Chondrocyte (in vitro differentiated cells): ENCODE measurements around the gene SLC2A10. TPM values are rescaled to one million over a fixed set of nuclear protein-coding genes. Genes with fewer than 3 reads are reported as not detected.
"Not testable (repeated sequence)": the region's sequence is repeated elsewhere in the genome, so short reads cannot be mapped to it uniquely, and the experiment has no call there.

Experiments used
- DNase-seq: peaks from one replicate; pipeline ENCODE4 v3.0.0; 2021; ENCODE audit warnings: mixed read lengths, low spot score
- H3K27ac Mint-ChIP-seq: one replicate; pipeline ENCODE4 v1.8.0; 2021; ENCODE audit warnings: mild to moderate bottlenecking, moderate library complexity, mixed read lengths; ENCODE audit not compliant: unreplicated experiment
- H3K27me3 Mint-ChIP-seq: 2 replicates; pipeline ENCODE4 v1.8.0; 2021; ENCODE audit warnings: low read depth, mixed read lengths
- H3K36me3 Mint-ChIP-seq: 2 replicates; pipeline ENCODE4 v1.8.0; 2021; ENCODE audit warnings: low read depth, mixed read lengths
- H3K4me1 Mint-ChIP-seq: 2 replicates; pipeline ENCODE4 v1.8.0; 2021; ENCODE audit warnings: low read depth, mild to moderate bottlenecking, mixed read lengths
- H3K4me3 Mint-ChIP-seq: one replicate; pipeline ENCODE4 v1.8.0; 2021; ENCODE audit warnings: mild to moderate bottlenecking, moderate library complexity, mixed read lengths; ENCODE audit not compliant: unreplicated experiment
- H3K9me3 Mint-ChIP-seq: 2 replicates; pipeline ENCODE4 v1.8.0; 2021; ENCODE audit warnings: low read depth, mixed read lengths
- total RNA-seq: library from RNA; stranded (reverse); gene quantifications from 3 replicates; pipeline ENCODE4 v1.2.1, GENCODE V29; 2021
- TF ChIP-seq, protein P1 (sequence below): fragments of 200-600 bp; sonication (generic); IDR thresholded peaks from 2 replicates; pipeline ENCODE4 v1.5.0; 2021; ENCODE audit warnings: antibody characterized with exemption, mild to moderate bottlenecking, moderate library complexity

SLC2A10 gene
- total RNA-seq, 1 donor from 2014 or later, result 39.6 TPM

DNA sequence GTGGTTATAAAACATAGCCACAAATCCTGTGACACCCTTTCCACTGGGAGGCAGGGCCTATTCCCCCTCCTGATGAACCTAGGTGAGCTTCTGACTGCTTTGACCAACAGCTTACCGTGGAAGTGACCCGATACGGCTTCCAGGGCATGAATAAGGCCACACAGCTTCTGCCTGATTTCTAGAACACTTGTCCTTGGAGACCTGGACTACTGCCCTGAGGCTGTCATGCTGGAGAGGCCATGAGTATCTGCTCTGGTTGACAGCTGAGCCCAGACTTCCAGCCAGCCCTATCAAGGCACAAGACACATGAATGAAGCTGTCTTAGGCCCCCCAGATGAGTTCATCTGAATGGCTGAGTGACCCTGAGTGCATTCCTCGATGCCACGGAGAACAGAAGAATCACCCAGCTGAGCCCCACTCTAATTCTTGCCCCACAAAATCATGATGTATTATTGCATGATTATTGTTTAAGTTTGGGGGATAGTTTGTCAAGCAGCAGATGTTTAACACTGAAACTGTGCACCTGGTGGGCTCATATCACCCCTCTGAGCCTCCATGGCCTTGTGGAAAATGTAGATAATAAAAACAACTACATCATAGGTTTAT, 36.8 kb upstream of the SLC2A10 start:
- no peaks in the 10 kb centered on the region for H3K27me3 Mint-ChIP-seq
- DNase-seq, result no peak
- peaks cover 10% of the 10 kb centered on the region for H3K4me1 Mint-ChIP-seq
- TF ChIP-seq, protein P1, sequence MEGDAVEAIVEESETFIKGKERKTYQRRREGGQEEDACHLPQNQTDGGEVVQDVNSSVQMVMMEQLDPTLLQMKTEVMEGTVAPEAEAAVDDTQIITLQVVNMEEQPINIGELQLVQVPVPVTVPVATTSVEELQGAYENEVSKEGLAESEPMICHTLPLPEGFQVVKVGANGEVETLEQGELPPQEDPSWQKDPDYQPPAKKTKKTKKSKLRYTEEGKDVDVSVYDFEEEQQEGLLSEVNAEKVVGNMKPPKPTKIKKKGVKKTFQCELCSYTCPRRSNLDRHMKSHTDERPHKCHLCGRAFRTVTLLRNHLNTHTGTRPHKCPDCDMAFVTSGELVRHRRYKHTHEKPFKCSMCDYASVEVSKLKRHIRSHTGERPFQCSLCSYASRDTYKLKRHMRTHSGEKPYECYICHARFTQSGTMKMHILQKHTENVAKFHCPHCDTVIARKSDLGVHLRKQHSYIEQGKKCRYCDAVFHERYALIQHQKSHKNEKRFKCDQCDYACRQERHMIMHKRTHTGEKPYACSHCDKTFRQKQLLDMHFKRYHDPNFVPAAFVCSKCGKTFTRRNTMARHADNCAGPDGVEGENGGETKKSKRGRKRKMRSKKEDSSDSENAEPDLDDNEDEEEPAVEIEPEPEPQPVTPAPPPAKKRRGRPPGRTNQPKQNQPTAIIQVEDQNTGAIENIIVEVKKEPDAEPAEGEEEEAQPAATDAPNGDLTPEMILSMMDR, result no peak
- H3K9me3 Mint-ChIP-seq, result peaks cover 20% of the 10 kb centered on the region
- no peak overlapping the region for H3K4me3 Mint-ChIP-seq
- no peak overlapping the region for H3K27ac Mint-ChIP-seq
- peaks cover 15% of the 10 kb centered on the region for H3K36me3 Mint-ChIP-seq

DNA sequence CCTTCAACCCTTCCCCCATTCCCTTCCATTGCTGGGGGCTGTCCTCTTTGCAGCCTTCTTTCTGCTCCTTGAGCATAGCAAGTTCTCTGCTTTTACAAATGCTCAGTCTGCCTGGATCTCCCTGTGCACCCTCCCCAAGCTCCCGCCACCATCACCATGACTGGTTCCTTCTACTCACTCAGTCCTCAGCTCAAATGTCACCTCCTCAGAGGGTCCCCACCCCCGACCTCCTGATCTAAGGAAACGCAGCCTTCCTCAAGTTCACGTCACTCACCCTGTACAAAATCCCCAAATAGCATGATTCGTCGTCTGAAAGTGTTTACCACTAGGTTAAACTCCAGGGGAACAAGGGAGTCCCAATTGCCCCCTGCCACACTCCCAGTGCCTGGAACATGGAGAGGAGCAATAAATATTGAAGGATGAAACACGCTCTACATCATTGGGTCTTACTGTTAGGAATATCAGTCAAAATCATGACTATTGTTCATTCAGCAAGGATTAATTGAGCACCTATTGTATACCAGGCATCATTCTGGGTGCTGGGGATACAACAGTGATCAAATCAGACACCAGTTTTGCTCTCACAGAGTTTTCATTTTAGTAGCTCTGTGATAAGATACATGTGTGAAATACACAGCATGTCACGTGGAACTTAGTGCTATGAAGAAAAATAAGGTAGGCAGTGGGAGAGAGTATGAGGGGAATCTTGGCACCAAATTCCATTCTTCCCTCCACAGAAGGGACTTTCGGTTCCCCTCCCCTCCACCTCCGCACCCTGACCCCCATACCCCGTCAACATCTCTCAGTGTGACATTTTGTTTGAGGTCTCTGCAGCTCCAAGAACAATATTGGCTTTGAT, 35.8 kb upstream of the SLC2A10 start:
- Mint-ChIP-seq H3K4me1 (peaks cover 10% of the 10 kb centered on the region), H3K4me3 (no peak overlapping the region), H3K9me3 (peaks cover 20% of the 10 kb centered on the region), H3K27ac (no peak overlapping the region), H3K36me3 (peaks cover 10% of the 10 kb centered on the region), H3K27me3 (no peaks in the 10 kb centered on the region)
- DNase-seq, result no peak
- TF ChIP-seq, protein P1, result no peak

DNA sequence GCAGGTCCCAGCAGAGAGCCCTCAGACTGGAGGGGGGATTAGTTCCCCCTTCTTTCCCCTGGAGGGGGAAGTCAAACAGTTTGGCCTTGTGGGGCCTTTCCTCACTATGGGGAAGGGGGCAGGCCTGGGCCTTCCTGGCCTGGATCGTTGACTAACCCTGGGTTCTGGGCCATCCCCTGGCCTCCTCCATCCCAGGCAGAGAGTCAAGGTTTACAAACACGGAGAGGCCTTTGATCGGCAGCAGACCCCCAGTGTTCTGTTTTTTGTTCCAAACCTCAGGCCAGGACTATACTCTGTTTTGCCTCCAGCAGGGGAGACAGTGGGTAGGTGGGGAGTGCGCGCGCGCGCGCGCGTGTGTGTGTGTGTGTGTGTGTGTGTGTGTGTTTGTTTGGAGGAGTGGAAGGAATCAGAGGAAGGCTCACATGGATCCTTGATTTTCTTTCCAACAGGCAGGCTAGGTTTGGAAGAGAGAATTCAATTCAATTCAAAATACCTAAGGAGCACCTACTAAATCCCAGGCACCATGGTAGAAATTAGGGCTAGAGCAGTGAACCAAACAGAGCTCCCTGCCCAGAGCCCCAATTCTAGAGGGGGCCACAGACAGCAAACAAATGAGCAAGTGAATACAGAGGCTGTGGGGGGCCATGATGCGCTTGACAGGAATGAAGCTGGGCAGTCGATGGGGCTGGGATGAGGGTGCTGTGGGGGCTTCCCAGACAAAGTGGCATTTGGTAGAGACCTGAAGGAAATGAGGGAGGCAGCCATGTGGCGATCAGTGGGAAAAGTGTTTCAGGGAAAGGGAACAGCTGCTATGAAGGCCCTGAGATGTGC, 35.0 kb upstream of the SLC2A10 start:
- Mint-ChIP-seq H3K4me1 (peaks cover 10% of the 10 kb centered on the region), H3K27ac (no peak overlapping the region), H3K4me3 (no peak overlapping the region), H3K36me3 (peaks cover 6% of the 10 kb centered on the region), H3K9me3 (peaks cover 16% of the 10 kb centered on the region), H3K27me3 (no peaks in the 10 kb centered on the region)
- TF ChIP-seq, protein P1, result no peak
- DNase-seq, result no peak

DNA sequence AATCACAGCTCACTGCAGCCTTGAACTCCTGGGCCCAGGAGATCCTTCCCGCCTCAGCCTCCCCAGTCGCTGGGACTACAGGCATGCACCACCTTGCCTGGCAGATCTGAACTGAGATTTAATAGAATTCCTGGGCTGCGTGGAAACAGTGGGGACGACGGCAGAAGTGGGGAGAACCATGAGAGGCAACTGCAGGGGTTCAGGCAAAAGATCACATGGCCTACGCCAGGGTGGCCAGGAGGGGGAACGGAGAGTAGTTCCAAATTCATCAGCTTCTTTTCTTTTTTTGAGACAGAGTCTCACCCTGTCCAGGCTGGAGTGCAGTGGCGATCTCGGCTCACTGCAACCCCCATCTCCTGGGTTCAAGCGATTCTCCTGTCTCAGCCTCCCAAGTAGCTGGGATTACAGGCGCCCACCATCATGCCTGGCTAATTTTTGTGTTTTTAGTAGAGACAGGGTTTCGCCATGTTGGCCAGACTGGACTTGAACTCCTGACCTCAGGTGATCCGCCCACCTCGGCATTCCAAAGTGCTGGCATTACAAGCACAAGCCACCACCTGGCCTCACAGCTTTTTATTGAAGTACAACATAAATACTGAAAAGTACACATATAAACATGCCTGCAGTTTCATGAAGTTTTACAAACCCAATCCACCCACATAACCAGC, 32.7 kb upstream of the SLC2A10 start:
- not testable (repeated sequence) for H3K27me3 Mint-ChIP-seq, DNase-seq, H3K9me3 Mint-ChIP-seq, H3K36me3 Mint-ChIP-seq, H3K4me3 Mint-ChIP-seq, H3K27ac Mint-ChIP-seq
- H3K4me1 Mint-ChIP-seq, result peaks cover 10% of the 10 kb centered on the region

DNA sequence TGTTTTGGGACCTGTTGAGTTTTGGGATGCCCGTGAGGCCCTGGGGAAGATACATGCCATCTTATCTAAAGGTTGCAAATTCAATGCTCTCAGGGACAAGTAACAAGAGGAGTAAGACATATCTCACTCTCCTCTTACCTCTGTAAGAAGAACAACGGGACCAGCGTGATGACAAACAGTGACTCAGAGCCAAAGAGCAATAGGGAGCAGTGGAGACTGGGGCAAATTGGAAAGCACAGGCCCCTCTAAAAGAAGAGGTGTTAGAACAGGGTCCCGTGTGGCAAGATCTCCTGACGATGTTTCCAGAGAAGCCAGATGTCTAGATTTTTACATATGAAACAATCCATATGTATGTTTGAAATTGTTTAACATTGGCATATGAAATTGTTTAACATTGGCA, 31.8 kb upstream of the SLC2A10 start:
- no peak for DNase-seq
- H3K27ac Mint-ChIP-seq, result no peak overlapping the region
- H3K27me3 Mint-ChIP-seq, result no peaks in the 10 kb centered on the region
- H3K36me3 Mint-ChIP-seq, result peaks cover 3% of the 10 kb centered on the region
- H3K4me1 Mint-ChIP-seq, result peaks cover 14% of the 10 kb centered on the region
- TF ChIP-seq, protein P1, result no peak
- no peaks in the 10 kb centered on the region for H3K9me3 Mint-ChIP-seq
- no peak overlapping the region for H3K4me3 Mint-ChIP-seq
